ENCODE measurements around the gene HIRA.

Gene HIRA

GRCh38 chr22:19431649-19432132, at the start of gene HIRA:
HIRA (minus strand) TSS chr22:19431733; CDS start chr22:19431476, 257 bp downstream.
- no peak for DNase-seq

DNA sequence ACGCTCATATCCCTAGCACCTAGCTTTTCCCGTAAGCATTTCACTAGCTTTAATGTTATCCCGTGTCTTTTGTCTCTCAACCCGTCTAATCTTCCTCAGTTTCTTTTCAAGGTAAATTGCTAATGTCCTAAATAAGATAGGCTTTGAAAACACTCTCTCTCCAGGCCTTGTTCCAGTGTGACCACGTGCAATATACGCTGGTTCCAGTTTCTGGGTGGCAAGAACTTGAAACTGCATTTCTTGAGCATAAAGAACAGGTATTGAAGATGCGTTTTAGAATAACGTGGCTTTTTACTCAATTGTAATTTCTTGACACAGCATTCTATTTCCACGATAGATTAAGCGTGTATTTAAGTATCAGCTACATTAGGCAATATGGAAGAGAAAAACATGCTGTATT, 49.3 kb upstream of the HIRA start:
- no peak for DNase-seq

- DNase-seq, result no peak
Observed at GRCh38 chr22:19480173-19480568, 48.6 kb upstream of the HIRA start.

GRCh38 chr22:19479355-19480172, 48.0 kb upstream of the HIRA start, which contains the start of gene CDC45:
CDC45 (plus strand) TSS chr22:19479920; CDS start chr22:19479969, 49 bp downstream.
- peak; percentile 83 for DNase-seq

DNA sequence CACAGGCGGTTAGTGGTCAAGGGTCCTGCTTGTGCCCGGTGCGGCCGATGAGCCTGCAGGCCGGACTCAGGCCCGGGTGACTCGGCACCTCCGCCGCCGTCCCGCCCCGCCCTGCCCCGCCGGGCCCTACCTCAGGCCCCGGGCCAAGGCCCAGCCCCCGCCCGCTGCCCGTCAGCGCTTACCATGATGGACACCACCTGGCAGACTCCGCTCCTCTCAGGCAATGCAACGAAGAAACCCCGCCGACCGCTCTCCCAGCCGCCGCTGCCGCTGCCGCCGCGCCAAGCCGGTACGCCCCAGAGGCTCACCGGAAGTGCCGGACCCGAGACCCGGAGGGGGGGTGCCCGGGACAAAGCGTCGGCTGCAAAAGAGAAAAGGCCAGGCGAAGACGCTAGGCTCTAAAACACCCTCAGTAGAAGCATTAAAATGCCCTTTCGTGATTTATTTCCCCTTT, 47.4 kb upstream of the HIRA start, which contains the start of gene UFD1:
TSS of gene UFD1 (minus strand) at position 293 of the 454 bp plus-strand sequence. CDS start at position 185, 108 bp downstream.
- no peak for DNase-seq

DNA sequence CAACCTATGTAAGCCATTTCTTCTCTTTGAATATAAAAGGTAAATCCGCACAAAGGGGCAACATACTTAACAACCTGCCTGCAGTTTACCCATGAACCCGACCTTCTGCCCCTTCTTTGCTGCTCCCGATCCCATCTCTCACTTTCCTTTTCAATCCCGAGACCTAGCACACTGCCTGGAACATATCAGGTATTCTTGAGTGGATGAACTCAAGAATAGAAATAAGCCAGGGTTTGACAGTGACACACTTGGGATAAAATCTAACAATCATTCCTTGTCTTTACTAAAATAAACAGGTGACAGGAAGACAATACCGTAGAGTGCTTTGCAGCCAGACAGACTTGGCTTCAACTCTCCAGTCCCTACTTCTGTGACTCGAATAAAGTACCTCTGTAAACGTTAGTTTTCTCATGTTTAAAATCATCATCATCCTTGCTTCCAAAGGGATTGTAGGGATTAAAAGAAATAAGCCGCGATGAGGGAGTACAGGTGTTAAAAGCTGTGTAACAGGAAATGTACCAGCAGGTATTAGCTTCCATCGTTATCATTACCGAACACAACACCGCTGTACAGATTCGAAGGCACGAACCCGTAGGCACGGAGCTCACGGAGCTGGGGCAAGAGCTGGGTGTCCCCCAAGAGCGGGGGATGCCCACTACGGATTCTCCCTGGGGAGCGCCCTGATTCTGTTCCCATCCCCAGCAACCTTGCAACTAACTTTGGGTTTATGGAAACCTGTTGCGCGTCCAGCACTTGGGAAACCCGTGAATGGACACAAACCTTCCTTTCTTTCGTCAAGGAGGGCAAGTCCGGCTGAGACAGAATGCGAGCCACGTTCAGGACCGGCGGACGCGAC, 46.7 kb upstream of the HIRA start:
- DNase-seq, result no peak

DNA sequence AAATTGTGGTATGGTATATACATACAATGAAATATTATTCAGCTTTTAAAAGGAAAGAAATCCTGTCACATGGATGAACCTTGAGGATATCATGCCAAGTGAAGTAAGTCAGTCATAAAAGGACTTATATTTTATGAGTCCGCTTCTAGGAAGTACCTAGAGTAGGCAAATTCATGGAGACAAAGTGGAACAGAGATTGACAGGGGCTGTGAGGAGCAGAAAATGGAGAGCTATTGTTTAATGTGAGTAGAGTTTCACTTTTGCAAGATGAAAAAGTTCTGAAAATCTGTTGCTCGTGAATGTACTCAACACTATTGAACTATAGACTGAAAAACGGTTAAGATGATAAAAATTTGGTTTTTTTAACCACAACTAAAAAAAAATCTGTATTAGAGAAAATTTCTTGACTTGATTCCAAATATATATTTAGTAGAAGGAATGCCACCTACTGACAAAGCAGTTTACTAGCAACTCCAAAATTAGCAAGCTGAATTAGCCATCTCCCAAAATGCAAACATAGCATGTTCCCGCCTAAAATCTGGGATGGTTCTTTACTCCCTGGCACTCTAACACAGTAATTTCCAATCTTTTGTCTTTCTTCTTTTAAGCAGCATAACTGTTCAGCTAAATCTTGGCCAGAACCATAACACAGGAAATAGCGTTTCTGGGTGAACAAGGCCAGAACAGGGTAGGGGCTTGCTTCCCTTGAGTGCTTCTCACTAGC, 46.0 kb upstream of the HIRA start:
- no peak for DNase-seq

DNA sequence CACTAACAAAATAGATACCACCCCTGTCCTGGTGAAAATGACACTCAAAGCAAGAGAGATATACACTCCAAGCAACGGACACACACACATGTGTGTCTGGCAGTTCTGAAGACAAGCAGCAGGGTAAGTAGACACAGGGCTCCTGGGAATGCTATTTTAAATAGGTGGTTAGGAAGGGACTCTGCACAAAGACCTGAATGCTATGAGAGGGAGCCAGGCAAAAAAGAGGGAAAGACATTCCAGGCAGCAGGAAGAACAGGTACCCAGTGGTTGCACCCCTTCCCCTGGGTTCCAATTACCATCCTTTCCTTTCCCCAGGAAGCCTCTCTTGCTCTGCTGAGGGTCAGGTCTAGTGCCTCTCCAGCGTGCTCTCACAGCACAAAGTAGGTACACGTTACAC, 44.5 kb upstream of the HIRA start:
- no peak for DNase-seq

GRCh38 chr22:19473578-19473977, 42.0 kb upstream of the HIRA start:
- no peak for DNase-seq

DNA sequence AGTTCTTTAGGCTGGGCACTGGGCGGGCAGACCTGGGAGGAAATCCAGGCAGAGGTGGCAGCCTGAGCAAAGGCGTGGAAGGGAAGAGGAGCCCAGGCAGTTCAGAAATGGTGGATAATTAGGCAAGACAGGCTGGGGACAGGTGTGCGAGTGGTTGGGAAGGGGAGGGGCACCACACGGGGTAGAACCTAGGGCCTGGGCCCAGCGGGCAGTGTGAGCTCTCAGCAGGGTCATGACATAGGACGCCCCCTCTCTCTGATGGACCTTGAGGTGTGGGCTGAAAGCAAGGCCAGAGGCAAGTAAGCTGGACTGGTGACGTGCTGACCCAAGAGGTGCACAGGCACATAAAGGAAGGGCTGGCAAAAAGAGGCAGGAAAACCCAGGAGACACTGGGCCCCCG, 40.7 kb upstream of the HIRA start:
- no peak for DNase-seq

DNA sequence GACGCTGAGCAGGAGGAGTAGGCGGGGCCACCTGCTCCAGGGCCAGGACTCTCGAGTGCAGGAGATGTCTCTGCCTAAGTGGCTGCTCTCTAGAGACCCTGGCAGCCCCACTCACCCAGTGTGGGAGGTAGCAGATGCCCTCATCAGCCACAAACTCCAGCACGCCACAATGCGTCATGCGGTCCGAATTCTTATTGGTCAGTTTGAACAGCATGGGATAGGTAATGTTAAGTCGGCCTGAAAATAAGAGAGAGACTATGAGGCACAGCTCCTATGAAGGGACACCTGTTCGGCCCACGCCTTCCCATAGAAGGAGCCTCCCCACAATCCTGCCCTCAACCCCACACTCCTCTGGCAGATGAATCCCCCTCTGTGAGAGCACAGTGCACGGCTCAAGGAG, 40.0 kb upstream of the HIRA start:
- no peak for DNase-seq

- no peak for DNase-seq
Observed at GRCh38 chr22:19470010-19470409, 38.5 kb upstream of the HIRA start.

GRCh38 chr22:19469421-19469820, 37.9 kb upstream of the HIRA start:
- no peak for DNase-seq

DNA sequence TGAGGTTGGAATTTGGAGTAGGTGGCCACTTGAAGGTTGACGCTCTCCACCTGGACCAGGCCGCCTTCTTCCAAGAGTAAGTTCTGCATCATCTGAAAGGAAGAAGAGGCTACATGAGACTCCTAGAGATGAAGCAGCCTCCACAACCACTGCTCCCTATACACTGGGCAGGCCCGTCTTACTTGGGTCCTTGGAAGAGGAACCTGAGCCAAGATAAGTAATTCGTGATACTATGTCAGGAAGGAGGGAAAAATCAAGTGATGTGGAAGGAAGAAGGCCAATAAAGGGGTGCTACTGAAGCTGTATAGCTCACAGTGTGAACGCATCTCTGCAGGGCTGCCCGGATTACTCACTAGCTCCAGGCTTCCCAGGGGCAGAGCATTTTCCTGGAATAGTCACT, 36.4 kb upstream of the HIRA start:
- no peak for DNase-seq

- DNase-seq, result no peak
Observed at GRCh38 chr22:19466848-19467752, 35.6 kb upstream of the HIRA start.

- no peak for DNase-seq
Observed at GRCh38 chr22:19466126-19466716, 34.7 kb upstream of the HIRA start.

GRCh38 chr22:19464975-19465374, 33.4 kb upstream of the HIRA start:
- DNase-seq, result no peak

DNA sequence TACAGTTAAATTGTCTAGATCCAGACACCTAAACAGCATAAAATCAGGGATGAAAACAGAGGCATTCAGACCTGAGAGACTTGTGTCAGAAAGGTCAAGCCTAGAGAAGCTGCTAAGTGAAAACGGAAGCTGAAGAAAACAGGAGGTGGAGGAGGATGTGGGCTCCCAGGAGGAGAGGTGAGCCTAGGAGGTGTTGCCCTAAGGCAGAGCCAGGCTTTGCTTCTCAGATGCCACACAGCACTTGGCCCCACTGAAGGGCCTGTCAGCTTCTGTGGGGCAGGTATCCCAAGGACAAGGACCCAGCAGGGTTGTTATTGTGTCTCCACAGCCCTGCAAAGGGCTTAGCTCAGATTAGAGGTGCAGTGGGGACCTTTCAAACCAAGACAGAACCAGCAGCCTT, 33.0 kb upstream of the HIRA start:
- no peak for DNase-seq

DNA sequence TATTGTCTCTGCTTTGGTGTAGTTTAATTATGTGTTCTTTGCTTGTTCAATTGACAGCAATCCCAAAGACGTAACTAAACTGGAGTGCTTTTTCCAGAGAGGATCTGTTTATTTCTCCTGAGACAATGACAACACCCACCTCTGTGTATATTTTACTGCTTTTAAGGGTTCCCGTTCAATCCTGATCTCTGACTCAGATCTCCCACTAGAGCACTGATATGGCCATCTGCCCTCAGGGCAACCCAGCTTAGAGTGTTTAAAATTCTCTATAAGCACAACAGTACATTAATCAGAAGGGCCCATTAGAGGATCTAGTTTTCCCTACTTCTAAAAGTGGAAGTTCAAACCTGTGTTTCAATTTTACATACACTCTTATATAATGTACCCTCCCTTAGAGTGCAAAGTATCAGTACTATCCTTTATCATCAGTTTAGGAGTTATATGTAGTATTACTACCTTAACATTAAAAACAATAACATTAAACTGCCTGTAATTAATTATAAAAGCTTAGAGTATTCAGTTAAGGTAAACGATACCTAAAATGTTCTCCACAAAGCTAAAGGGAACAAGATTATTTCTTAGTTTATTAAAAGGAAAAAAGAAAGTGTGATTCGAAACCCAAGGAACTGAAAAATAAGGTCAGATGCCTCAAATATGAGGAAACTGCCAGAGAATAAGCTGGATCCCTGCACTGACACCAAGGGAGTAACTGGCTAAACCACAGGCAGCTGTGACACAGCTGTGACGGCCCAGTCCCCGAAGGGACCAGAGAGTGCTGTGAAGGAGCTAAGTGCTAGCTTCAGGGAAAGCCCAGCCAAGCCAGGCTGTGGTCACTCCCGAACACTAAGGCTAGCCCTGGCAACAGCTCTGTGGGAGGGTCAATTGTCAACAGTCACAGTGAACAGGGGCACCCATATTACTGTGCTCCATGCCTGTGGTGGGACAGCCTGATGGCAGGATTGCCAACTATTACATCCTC, 32.2 kb upstream of the HIRA start:
- no peak for DNase-seq

DNA sequence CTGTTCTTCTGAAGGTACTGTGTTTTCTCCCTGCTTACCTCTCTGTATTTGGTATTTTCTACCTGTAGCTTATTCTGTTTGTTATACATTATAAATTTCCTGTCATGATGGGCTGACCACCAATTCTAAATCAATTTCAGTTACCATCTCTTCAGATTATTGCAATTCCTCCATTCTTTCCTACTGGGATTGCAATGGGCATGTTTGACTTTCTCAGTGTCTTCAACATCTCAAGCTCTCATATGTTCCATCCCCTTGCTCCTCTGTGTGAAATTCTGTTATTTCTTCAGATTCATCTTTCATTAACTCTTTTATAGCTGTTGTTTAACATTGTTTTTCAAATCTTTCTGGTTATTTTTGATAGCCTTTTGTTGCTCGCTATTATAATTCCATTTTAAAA, 31.5 kb upstream of the HIRA start:
- no peak for DNase-seq
